H1 (cell line): ENCODE results near the gene MBD3L2B. TPM values are rescaled to one million over a fixed set of nuclear protein-coding genes. Genes with fewer than 3 reads are reported as not detected.

ENCODE experiments used
- CTCF ChIA-PET: fragments of 300-600 bp; sonication (Branson Sonifier 250); formaldehyde crosslinking; loops from one replicate; lab custom pipeline; 2021; ENCODE audit not compliant: partially characterized antibody; lab: Charles Lee
- POLR2A ChIA-PET: fragments of 300-600 bp; sonication (Branson Sonifier 250); formaldehyde crosslinking; loops from one replicate; lab custom pipeline; 2021; ENCODE audit warnings: inconsistent platforms; ENCODE audit not compliant: partially characterized antibody; lab: Charles Lee
- DNase-seq, 2 experiments: peaks; one replicate each; pipeline versions ENCODE4 v3.0.0 to v3.0.0-alpha.2; 2010 to 2022; ENCODE audit warnings: low spot score in 2 of 2, low read depth in 1 of 2, mixed read lengths in 1 of 2
- FAIRE-seq: peaks from 2 replicates; lab custom pipeline; 2011; peaks lifted over from hg19 to GRCh38; lab: Jason Lieb, UNC
- H2AFZ ChIP-seq: 2 replicates; pipeline ENCODE4 v1.8.1; 2012; ENCODE audit warnings: low read length, inconsistent platforms
- H2AK5ac ChIP-seq: 2 replicates; pipeline ENCODE4 v1.6.1; 2013; ENCODE audit warnings: low read depth, low read length
- H2BK120ac ChIP-seq: replicated peaks from 2 replicates; pipeline ENCODE3; 2013; ENCODE audit warnings: low read depth, low read length, inconsistent platforms
- H2BK12ac ChIP-seq: 2 replicates; pipeline ENCODE4 v1.6.1; 2013; ENCODE audit warnings: low read depth, low read length
- H2BK15ac ChIP-seq: 2 replicates; pipeline ENCODE4 v1.6.1; 2013; ENCODE audit warnings: low read length
- H2BK20ac ChIP-seq: 2 replicates; pipeline ENCODE4 v1.6.1; 2013; ENCODE audit warnings: low read length
- H2BK5ac ChIP-seq: 2 replicates; pipeline ENCODE4 v1.6.1; 2013; ENCODE audit warnings: low read depth, low read length
- H3K14ac ChIP-seq: 2 replicates; pipeline ENCODE4 v1.6.1; 2013; ENCODE audit warnings: inconsistent platforms; ENCODE audit not compliant: insufficient read length
- H3K18ac ChIP-seq: 2 replicates; pipeline ENCODE4 v1.6.1; 2013; ENCODE audit warnings: low read length; ENCODE audit errors: extremely low read depth
- H3K23ac ChIP-seq: 2 replicates; pipeline ENCODE4 v1.6.1; 2013; ENCODE audit warnings: inconsistent platforms; ENCODE audit not compliant: insufficient read length
- H3K23me2 ChIP-seq: 2 replicates; pipeline ENCODE4 v1.6.1; 2013; ENCODE audit warnings: low read depth, low read length
- H3K27ac ChIP-seq: 2 replicates; pipeline ENCODE4 v1.6.1; 2011; ENCODE audit warnings: low read depth, low read length, inconsistent platforms
- H3K27me3 ChIP-seq, 4 experiments: replicated peaks in 1 of 4; 1 replicate in 1 of 4; 2 replicates in 3 of 4; pipeline versions ENCODE4 v1.6.1 to v1.8.1; 2011 to 2013; ENCODE audit warnings: low read length in 3 of 4, mild to moderate bottlenecking in 3 of 4, inconsistent platforms in 2 of 4, mixed read lengths in 2 of 4, moderate library complexity in 1 of 4; ENCODE audit not compliant: control insufficient read depth in 3 of 4, insufficient read depth in 3 of 4; ENCODE audit errors: extremely low read depth in 1 of 4
- H3K36me3 ChIP-seq, 4 experiments: 2 replicates each; pipeline versions ENCODE4 v1.6.1 to v1.8.1; 2011 to 2013; ENCODE audit warnings: mild to moderate bottlenecking in 4 of 4, low read length in 3 of 4, moderate library complexity in 2 of 4, control low read depth in 1 of 4, inconsistent platforms in 1 of 4; ENCODE audit not compliant: insufficient read depth in 4 of 4, control insufficient read depth in 2 of 4
- H3K4ac ChIP-seq: replicated peaks from 2 replicates; pipeline ENCODE3; 2013; ENCODE audit warnings: low read length, low read depth, mixed read lengths, inconsistent platforms; ENCODE audit not compliant: insufficient read length
- H3K4me1 ChIP-seq, 4 experiments: replicated peaks in 1 of 4; 1 replicate in 1 of 4; 2 replicates in 3 of 4; pipeline versions ENCODE4 v1.6.1 to v1.8.1; 2011 to 2013; ENCODE audit warnings: low read length in 3 of 4, inconsistent platforms in 2 of 4, mixed read lengths in 1 of 4; ENCODE audit not compliant: insufficient read depth in 4 of 4, control insufficient read depth in 3 of 4
- H3K4me2 ChIP-seq, 2 experiments: 2 replicates each; pipeline versions ENCODE4 v1.6.1 to v1.8.1; 2011 to 2013; ENCODE audit warnings: low read depth in 2 of 2, low read length in 2 of 2, control low read depth in 1 of 2, inconsistent platforms in 1 of 2, mild to moderate bottlenecking in 1 of 2; ENCODE audit not compliant: insufficient read depth in 1 of 2
- H3K4me3 ChIP-seq, 4 experiments: fragments of 200-600, 300-600 bp in 1 of 4; sonication (generic), shearing (Covaris generic), sonication (Bioruptor Twin) in 1 of 4; 2 replicates each; pipeline versions ENCODE4 v1.5.1 to v1.8.1; 2011 to 2016; ENCODE audit warnings: low read length in 4 of 4, low read depth in 3 of 4, control low read depth in 2 of 4, inconsistent platforms in 2 of 4, mild to moderate bottlenecking in 2 of 4, mixed read lengths in 1 of 4, moderate library complexity in 1 of 4; ENCODE audit not compliant: insufficient read depth in 2 of 4; ENCODE audit errors: extremely low read depth in 1 of 4
- H3K56ac ChIP-seq: replicated peaks from 2 replicates; pipeline ENCODE3; 2013; ENCODE audit warnings: low read depth, mild to moderate bottlenecking, mixed read lengths, low read length, inconsistent platforms; ENCODE audit not compliant: insufficient read length
- H3K79me1 ChIP-seq: 2 replicates; pipeline ENCODE4 v1.6.1; 2013; ENCODE audit warnings: low read depth, low read length, control low read depth
- H3K79me2 ChIP-seq, 2 experiments: 2 replicates each; pipeline versions ENCODE4 v1.6.1 to v1.8.1; 2012 to 2013; ENCODE audit warnings: low read length in 2 of 2, mild to moderate bottlenecking in 2 of 2, inconsistent platforms in 1 of 2; ENCODE audit not compliant: insufficient read depth in 2 of 2, control insufficient read depth in 1 of 2
- H3K9ac ChIP-seq, 4 experiments: replicated peaks in 1 of 4; 1 replicate in 1 of 4; 2 replicates in 3 of 4; pipeline versions ENCODE4 v1.6.1 to v1.8.1; 2011 to 2013; ENCODE audit warnings: low read depth in 3 of 4, low read length in 3 of 4, control low read depth in 2 of 4, mild to moderate bottlenecking in 2 of 4, moderate library complexity in 2 of 4, inconsistent platforms in 1 of 4; ENCODE audit errors: extremely low read depth in 1 of 4
- H3K9me3 ChIP-seq, 2 experiments: 2 replicates each; pipeline versions ENCODE4 v1.6.1 to v1.8.1; 2012 to 2013; ENCODE audit warnings: mild to moderate bottlenecking in 2 of 2, moderate library complexity in 2 of 2, control low read depth in 1 of 2, inconsistent platforms in 1 of 2, low read depth in 1 of 2, low read length in 1 of 2, mixed read lengths in 1 of 2; ENCODE audit not compliant: insufficient read depth in 2 of 2
- H4K20me1 ChIP-seq, 2 experiments: replicated peaks in 1 of 2; 2 replicates each; pipeline versions ENCODE3 to v1.8.1; 2011 to 2013; ENCODE audit warnings: inconsistent platforms in 2 of 2, low read length in 2 of 2, mild to moderate bottlenecking in 1 of 2; ENCODE audit not compliant: insufficient read depth in 2 of 2, control insufficient read depth in 1 of 2
- H4K5ac ChIP-seq: 2 replicates; pipeline ENCODE4 v1.6.1; 2013; ENCODE audit warnings: low read length, low read depth, mixed read lengths, inconsistent platforms; ENCODE audit not compliant: insufficient read length
- H4K8ac ChIP-seq: 2 replicates; pipeline ENCODE4 v1.8.0; 2013; ENCODE audit warnings: mild to moderate bottlenecking, moderate library complexity, low read length, inconsistent platforms; ENCODE audit not compliant: insufficient read depth; ENCODE audit errors: extremely low read depth
- H4K91ac ChIP-seq: replicated peaks from 2 replicates; pipeline ENCODE3; 2013; ENCODE audit warnings: low read length, mixed read lengths, inconsistent platforms; ENCODE audit not compliant: insufficient read length
- BACH1 ChIP-seq: IDR thresholded peaks from 2 replicates; pipeline ENCODE4 v1.6.1; 2012; ENCODE audit warnings: low read length, improper control_type of control experiment
- BRCA1 ChIP-seq: IDR thresholded peaks from 2 replicates; pipeline ENCODE4 v1.6.1; 2012; ENCODE audit warnings: low read depth, low read length, improper control_type of control experiment
- JUND ChIP-seq: IDR thresholded peaks from 2 replicates; pipeline ENCODE4 v1.6.1; 2011; ENCODE audit warnings: mild to moderate bottlenecking, improper control_type of control experiment, low read length
- NRF1 ChIP-seq: IDR thresholded peaks from 2 replicates; pipeline ENCODE4 v1.6.1; 2011; ENCODE audit warnings: mild to moderate bottlenecking, low read depth, low read length, improper control_type of control experiment
- POU5F1 ChIP-seq: IDR thresholded peaks from 2 replicates; pipeline ENCODE4 v1.6.1; 2011; ENCODE audit warnings: low read depth, mild to moderate bottlenecking, low read length, moderate library complexity
- SAP30 ChIP-seq: fragments of 300-600 bp; sonication (generic); IDR thresholded peaks from 2 replicates; pipeline ENCODE4 v1.7.1; 2012; ENCODE audit warnings: low read length, moderate library complexity, mild to moderate bottlenecking, inconsistent platforms; ENCODE audit not compliant: insufficient read depth, insufficient replicate concordance
- TEAD4 ChIP-seq: IDR thresholded peaks from 2 replicates; pipeline ENCODE4 v1.6.1; 2012; ENCODE audit warnings: low read depth, low read length, inconsistent platforms, mixed read lengths
- WGBS, 2 experiments: shearing (Covaris generic) in 1 of 2; methylation state at CpG; one replicate each; pipeline versions ENCODE4 v1.1.6 to v1.1.7; 2013 to 2015; ENCODE audit warnings: low lambda C conversion rate in 2 of 2, mixed read lengths in 2 of 2, inconsistent platforms in 1 of 2, low coverage in 1 of 2, missing lambda C conversion rate in 1 of 2; ENCODE audit not compliant: insufficient replicate concordance in 2 of 2, insufficient coverage in 1 of 2, insufficient read length in 1 of 2; ENCODE audit errors: extremely low coverage in 1 of 2, missing lambda C conversion rate in 1 of 2; 5-methylcytosine and 5-hydroxymethylcytosine counted together
- polyA plus RNA-seq, 7 experiments: library from polyadenylated mRNA; depleted of rRNA in 3 of 7; stranded (reverse) in 5 of 7; unstranded in 2 of 7; fragments of >200 nt in 5 of 7; fragments of 200-250 nt in 2 of 7; gene quantifications; 1 replicate in 5 of 7; 2 replicates in 1 of 7; 4 replicates in 1 of 7; pipeline versions ENCODE4 v1.2.1 to v1.2.3, GENCODE V29; 2011 to 2013; ENCODE audit warnings: missing spikeins in 2 of 7, mixed read lengths in 2 of 7
- total RNA-seq: library from RNA; stranded (reverse); fragmentation: NEBNext Ultra II Directional; extraction: Animal tissue kit (Norgen Biotek cat#: 25700); gene quantifications from 2 replicates; pipeline ENCODE4 v1.2.1, GENCODE V29; 2021

Gene MBD3L2B
- total and polyA plus RNA-seq, 2 of the 8 experiments (the other 6 are each of a cell fraction or from before 2014, with no cell fraction given) = not detected

GRCh38 chr19:7063339-7063738 lies 42.1 kb upstream of the MBD3L2B start:
- Histone ChIP-seq H2BK20ac (no peak overlapping the region), H2AFZ (no peak overlapping the region), H4K91ac (no peak overlapping the region), H3K4me3 (no peak overlapping the region), H3K18ac (no peak overlapping the region), H3K27ac (no peak overlapping the region), H3K9me3 (peaks cover 6 to 18% of the 10 kb centered on the region in 2 experiments; a peak in 2 of 4 replicates), H3K27me3 (no peaks in the 10 kb centered on the region), H4K20me1 (no peaks in the 10 kb centered on the region), H3K36me3 (no peaks in the 10 kb centered on the region), H3K4ac (no peak overlapping the region), H2BK5ac (no peak overlapping the region), H3K79me2 (no peaks in the 10 kb centered on the region), H3K4me1 (no peaks in the 10 kb centered on the region), H3K23ac (no peak overlapping the region), H3K14ac (no peak overlapping the region), H3K79me1 (no peaks in the 10 kb centered on the region), H3K23me2 (no peaks in the 10 kb centered on the region), H4K8ac (no peak overlapping the region), H2AK5ac (no peak overlapping the region), H2BK12ac (no peak overlapping the region), H3K4me2 (no peak overlapping the region), H3K9ac (no peak overlapping the region), H2BK120ac (no peak overlapping the region), H3K56ac (no peak overlapping the region), H4K5ac (no peak overlapping the region), H2BK15ac (no peak overlapping the region)
- FAIRE-seq (no peak), DNase-seq (no peak)
- TF ChIP-seq SAP30 = no peak
- no peak for TF ChIP-seq TEAD4
- no peak for TF ChIP-seq BACH1
- TF ChIP-seq NRF1 = no peak
- TF ChIP-seq JUND = no peak
- no peak for TF ChIP-seq BRCA1
- no peak for TF ChIP-seq POU5F1
- POLR2A ChIA-PET = no interaction called here
- CTCF ChIA-PET = interaction anchor here (0.6 to 1.3 kb wide), 2 partner anchors 39 to 255 kb away, joined by 3 read pairs; no protein-coding TSS in a partner anchor
- WGBS, 2 experiments = 91% methylated on average over 4 of the region's 4 CpGs; no CpG with 5 or more reads in 1 of the 2 experiments
